ENCODE measurements around the gene CDH15.

DNA sequence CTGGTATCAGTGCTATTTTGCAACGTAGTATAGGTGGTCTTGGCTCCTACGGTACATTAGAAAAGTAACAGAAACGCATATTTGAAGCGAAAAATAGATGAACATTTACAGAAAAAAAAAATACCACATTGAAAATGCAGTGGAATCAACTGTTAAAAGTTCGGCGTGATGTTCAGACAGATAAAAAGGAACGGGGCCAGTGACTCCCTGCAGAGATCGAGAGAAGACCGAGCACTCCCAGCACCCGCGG, 45.5 kb downstream of the CDH15 start:
- TF ChIP-seq, protein P1, sequence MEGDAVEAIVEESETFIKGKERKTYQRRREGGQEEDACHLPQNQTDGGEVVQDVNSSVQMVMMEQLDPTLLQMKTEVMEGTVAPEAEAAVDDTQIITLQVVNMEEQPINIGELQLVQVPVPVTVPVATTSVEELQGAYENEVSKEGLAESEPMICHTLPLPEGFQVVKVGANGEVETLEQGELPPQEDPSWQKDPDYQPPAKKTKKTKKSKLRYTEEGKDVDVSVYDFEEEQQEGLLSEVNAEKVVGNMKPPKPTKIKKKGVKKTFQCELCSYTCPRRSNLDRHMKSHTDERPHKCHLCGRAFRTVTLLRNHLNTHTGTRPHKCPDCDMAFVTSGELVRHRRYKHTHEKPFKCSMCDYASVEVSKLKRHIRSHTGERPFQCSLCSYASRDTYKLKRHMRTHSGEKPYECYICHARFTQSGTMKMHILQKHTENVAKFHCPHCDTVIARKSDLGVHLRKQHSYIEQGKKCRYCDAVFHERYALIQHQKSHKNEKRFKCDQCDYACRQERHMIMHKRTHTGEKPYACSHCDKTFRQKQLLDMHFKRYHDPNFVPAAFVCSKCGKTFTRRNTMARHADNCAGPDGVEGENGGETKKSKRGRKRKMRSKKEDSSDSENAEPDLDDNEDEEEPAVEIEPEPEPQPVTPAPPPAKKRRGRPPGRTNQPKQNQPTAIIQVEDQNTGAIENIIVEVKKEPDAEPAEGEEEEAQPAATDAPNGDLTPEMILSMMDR (IDR thresholded peaks at IDR 0.05; ENCODE audit: low read length), result no peak
- TF ChIP-seq EZH2 (optimal IDR thresholded peaks at IDR 0.05; ENCODE audit: low read depth, low read length), result no peak
